WI38 (cell line): ENCODE measurements around the gene UFC1.

Source experiments
- H3K4me3 ChIP-seq: 2 replicates; pipeline ENCODE4 v1.5.1; 2011; ENCODE audit warnings: low read depth, mild to moderate bottlenecking, control low read depth, low read length
- CTCF ChIP-seq: IDR thresholded peaks from 2 replicates; pipeline ENCODE4 v1.5.1; 2012; ENCODE audit warnings: low read depth, mild to moderate bottlenecking, control low read depth, low read length

The UFC1 gene

GRCh38 chr1:161207173-161207572, 53.4 kb downstream of the UFC1 start:
- no peak overlapping the region for H3K4me3 ChIP-seq
- TF ChIP-seq CTCF, result no peak
